GM21390 (cell line): Measurements from ENCODE around the gene KAZN.

Experiments
- ATAC-seq: cut with Tn5 transposase; IDR thresholded peaks from one replicate; pipeline ENCODE4 v1.9.1; 2021; ENCODE audit not compliant: unreplicated experiment

KAZN gene

DNA sequence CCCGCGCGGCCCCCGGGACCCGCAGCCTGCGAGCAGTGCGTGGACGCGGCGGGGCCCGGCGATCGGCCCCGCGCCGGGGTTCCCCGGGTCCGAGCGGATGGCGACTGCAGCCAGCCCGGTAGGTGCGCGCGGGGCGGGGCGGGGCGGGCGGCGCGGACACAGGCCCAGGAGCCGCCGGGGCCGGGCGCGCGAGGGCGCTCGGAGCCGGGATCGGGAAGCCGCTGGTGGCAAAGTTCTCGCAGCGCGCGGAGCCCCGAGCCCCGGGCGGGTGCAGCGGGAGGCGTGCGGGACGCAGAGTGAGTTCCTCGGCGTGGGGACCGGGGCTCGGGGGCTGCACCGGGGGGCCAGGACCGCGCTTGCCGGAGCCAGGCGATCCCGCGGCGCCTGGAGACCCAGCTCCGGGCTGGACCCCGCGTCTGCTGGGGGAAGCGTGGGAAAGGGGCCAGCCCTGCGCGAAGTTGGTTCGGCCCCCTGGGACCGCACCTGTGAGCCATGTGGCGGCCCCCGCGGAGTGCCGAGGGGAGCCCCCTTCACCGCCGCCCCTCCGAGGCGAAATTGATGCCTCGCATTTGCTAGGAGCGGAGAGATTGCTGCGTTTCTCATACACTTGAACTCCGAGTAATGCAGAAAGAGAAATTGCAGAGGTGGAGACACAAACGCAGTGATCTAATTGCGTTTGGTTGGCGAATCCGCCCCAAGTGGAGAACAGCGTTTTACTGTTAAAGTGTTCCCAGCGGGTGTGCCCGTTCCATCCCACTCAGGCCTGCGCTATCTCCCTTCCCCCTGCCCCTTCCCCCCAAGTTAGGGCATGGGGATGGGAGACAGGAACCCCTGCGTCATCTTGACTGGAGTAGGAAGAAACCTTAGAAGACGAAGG, 326.2 kb downstream of the KAZN start:
- no peak for ATAC-seq

DNA sequence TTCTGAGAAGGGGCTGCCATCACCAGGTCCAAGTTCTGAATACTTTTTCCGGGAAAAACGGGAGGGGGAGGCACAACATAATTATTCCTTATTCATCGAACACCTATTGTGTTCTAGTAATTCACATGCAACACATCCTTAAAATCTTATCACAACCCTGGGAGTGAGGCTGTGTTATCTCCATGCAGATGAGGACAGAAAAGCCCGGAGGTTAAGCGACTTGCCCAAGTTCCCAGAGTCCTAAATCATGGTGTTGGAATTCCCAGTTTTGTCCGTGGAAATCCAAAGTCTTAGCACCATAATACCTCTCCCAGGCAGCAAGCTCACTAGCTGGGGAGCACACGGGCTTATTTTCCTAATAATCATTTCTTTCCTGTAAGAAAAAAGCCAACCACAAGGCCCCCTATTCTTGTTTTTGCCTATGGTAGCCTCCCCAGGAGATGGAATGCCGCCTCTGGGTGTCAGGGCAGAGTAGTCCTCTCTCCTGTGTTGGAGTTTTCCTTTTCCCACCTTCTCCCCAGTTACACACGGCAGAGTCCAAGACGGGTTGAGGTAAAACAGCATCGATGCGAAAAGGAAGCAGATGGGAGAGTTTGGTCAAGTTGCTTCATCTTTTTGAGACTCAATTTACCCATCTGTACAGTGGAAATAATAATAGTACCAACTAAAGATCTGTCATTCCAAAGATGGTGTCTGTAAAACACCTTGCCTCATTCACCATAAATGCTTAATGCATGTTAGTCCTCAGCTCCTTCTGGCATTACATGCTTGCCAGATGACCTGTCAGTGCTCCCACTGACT, 327.1 kb downstream of the KAZN start:
- no peak for ATAC-seq

GRCh38 chr1:14926229-14926628, 327.7 kb downstream of the KAZN start:
- no peak for ATAC-seq

GRCh38 chr1:14926818-14927575, 328.5 kb downstream of the KAZN start:
- no peak for ATAC-seq

DNA sequence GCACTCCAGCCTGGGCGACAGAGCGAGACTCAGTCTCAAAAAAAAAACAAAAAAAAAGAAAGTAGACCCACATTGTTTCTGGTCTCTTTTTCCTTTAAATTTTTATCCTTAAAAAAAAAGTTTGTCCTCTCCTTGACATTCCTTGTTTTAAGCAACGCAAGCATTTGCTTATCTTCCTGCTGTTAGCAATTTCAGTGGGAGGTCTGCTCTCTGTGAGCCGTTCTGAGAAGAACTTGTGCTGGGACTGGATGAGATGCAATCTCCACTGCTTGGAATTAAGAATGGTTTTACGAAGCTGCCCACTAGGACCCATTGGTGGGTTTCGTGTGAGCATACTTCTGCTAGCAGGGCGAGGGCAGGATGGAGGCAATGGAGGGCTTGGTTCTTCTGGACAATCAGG, 329.9 kb downstream of the KAZN start:
- no peak for ATAC-seq

- no peak for ATAC-seq
These were observed 330.5 kb downstream of the KAZN start for GRCh38 chr1:14928886-14929546.

DNA sequence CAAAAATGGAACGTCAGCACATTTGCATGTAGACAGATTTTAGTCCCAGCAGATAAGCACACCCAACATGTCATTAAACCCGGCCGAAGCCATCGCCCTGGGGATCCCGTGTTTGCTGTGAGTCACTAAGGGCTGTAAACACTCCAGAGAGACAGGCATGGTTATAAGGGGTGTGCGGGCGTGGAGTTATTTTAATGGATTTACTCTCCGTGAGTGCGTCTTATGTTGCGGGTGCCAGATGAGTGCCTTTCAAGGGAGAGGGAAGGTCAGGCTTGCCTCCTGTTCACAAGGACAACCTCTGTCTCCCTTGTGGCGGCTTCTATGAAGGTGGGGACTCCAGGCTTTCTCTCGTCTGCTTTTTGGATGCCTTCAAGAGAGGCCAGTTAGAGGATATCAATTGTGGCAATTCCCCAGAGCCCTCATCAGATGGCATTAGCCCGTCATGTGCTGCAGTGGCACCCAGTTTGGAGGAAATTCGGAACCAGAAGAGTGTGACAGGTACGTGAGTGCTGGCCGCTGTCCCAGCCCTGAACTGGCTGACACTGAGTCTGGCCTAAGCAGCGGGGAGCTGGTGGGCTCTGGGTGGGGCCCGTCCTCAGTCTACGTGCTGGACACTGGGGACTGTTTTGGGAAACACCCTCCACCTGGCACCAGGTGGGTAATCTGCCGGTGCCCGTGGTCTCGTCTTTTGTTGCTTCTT, 331.2 kb downstream of the KAZN start:
- ATAC-seq, result no peak

- ATAC-seq, result no peak
These were observed 331.9 kb downstream of the KAZN start for GRCh38 chr1:14930247-14930965.

GRCh38 chr1:14932034-14932638, 333.7 kb downstream of the KAZN start:
- no peak for ATAC-seq

- no peak for ATAC-seq
These were observed 336.4 kb downstream of the KAZN start for GRCh38 chr1:14934867-14935266.

GRCh38 chr1:14936815-14937214, 338.3 kb downstream of the KAZN start:
- no peak for ATAC-seq

DNA sequence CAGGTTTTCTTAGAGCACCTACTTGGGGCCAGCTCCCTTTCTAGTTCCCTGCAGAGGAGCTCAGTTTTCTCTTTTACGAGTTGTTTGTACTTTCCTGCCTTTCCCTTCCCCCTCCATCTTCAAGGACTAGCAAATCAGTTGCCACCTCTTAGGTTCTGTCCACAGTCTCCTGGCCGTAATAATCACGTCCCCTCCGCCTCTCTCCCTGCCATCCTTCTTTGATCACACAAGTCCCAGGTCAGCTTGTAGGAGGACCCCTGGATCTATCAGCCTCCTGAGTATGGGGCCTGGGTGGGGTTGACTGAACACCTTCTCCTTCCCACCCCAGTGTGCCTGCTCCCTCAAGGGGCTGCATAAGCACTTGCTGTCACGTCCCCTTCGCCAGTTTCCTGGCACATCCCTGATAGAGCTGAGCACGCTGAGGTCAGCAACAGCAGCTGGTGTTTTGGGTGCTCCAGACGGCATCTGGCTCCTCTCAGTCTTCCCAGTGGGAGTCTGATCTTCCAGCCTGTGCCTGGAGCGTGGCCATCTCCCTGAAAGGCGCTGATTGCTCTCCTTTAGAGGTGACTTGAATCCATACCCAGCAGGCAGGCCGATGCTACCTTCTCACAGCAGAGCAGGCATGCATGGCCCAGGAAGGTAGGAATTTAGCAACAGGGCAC, 338.9 kb downstream of the KAZN start:
- ATAC-seq, result no peak

DNA sequence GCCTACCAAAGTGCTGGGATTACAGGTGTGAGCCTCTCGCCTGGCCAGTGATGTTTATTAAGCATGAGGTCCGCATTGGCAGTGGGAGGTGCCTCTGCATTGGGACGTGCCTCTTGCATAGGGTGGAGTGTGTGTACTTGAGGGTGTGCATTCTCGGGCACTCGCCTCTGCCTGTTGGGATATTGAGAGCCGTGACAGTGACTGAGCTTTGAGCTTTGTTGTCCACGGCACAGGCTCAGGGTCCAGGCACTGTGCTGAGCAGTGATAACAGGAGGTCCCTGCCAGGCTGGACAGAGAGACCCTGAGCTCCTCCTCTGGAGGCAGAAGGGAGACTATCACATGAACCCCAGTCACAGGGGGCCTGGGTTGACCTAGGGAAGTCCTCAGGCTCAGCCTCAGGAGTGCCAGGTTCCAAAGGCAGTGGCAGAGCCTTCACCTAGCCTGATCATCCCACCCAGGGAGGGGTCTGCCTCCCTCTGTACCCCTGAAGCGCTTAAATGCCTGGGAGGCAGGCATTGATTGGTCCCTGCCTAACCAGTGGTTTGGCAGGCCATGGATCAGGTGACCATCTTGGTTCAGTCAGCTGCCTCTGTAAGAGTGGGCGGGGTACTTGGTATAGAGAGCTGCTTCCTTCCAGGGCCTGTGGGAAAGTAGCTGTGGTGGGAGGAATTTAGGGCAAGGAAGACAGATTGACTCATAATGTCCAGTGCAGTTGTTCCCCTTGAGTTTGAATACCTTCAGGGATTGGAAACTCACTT, 341.2 kb downstream of the KAZN start:
- ATAC-seq, result no peak

GRCh38 chr1:14940285-14940870, 341.9 kb downstream of the KAZN start:
- ATAC-seq, result no peak

- ATAC-seq, result no peak
These were observed 343.4 kb downstream of the KAZN start for GRCh38 chr1:14941864-14942263.

DNA sequence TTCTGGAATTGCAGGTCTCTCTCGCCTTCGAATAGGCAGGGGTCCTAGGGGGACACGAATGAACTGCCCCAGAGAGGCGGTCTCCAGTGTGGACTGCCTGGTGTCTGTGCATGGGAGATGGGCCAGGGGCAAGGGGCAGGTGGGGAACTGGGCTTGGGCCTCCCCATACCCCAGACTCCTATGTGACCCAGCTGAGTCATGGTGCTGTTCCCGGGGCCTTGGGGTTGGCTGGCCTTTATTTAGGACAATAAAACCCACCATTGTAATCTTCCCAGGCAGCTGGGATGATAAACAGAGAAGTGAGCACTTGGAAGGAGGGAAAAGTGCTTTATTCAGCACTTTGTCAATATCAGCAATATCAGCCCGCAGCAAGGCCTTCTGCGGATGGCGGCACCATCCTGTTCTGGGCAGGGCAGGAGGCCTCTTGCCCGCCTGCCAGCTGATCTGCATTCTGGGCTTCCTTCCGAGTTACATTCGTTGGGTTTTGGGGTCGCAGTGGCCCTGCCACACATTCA, 346.0 kb downstream of the KAZN start:
- no peak for ATAC-seq
